GM19351 (cell line): ENCODE results near the gene USP40.

ENCODE experiments used
- ATAC-seq: cut with Tn5 transposase; IDR thresholded peaks from one replicate; pipeline ENCODE4 v1.9.1; 2021; ENCODE audit warnings: mild to moderate bottlenecking, moderate library complexity; ENCODE audit not compliant: unreplicated experiment

The USP40 gene

GRCh38 chr2:233563663-233564430 lies 2.7 kb downstream of the USP40 start:
- no peak for ATAC-seq

- ATAC-seq = no peak
Observed at GRCh38 chr2:233556881-233557736, 9.5 kb downstream of the USP40 start.

- no peak for ATAC-seq
Observed at GRCh38 chr2:233553366-233553765, 13.2 kb downstream of the USP40 start.

GRCh38 chr2:233551491-233551890 lies 15.1 kb downstream of the USP40 start:
- no peak for ATAC-seq

GRCh38 chr2:233546774-233547173 lies 19.8 kb downstream of the USP40 start:
- no peak for ATAC-seq

- no peak for ATAC-seq
Observed at GRCh38 chr2:233546101-233546500, 20.5 kb downstream of the USP40 start.

- ATAC-seq = no peak
Observed at GRCh38 chr2:233544200-233544610, 22.4 kb downstream of the USP40 start.

- no peak for ATAC-seq
Observed at GRCh38 chr2:233542507-233542906, 24.1 kb downstream of the USP40 start.

- ATAC-seq = no peak
Observed at GRCh38 chr2:233538741-233539140, 27.8 kb downstream of the USP40 start.

- ATAC-seq = no peak
Observed at GRCh38 chr2:233535271-233535670, 31.3 kb downstream of the USP40 start.

GRCh38 chr2:233532971-233533370 lies 33.6 kb downstream of the USP40 start:
- no peak for ATAC-seq

GRCh38 chr2:233531955-233532354 lies 34.6 kb downstream of the USP40 start:
- ATAC-seq = no peak

GRCh38 chr2:233530381-233530780 lies 36.2 kb downstream of the USP40 start:
- ATAC-seq = no peak

- ATAC-seq = no peak
Observed at GRCh38 chr2:233528182-233528581, 38.4 kb downstream of the USP40 start.

GRCh38 chr2:233525791-233526190 lies 40.8 kb downstream of the USP40 start:
- ATAC-seq = no peak

- peak; percentile 98 for ATAC-seq
Observed at GRCh38 chr2:233519787-233520611, 46.6 kb downstream of the USP40 start.

- ATAC-seq = no peak
Observed at GRCh38 chr2:233513953-233514655, 52.5 kb downstream of the USP40 start.

- ATAC-seq = peak; percentile 57
Observed at GRCh38 chr2:233503947-233504637, 62.5 kb downstream of the USP40 start.

GRCh38 chr2:233503481-233503880 lies 63.1 kb downstream of the USP40 start:
- ATAC-seq = no peak
